SJCRH30 (cell line): ENCODE results near the gene VWA5A. TPM values are rescaled to one million over a fixed set of nuclear protein-coding genes. Genes with fewer than 3 reads are reported as not detected.
"Not testable (repeated sequence)": the region's sequence is repeated elsewhere in the genome, so short reads cannot be mapped to it uniquely, and the experiment has no call there.

Experiments
- DNase-seq, 2 experiments: peaks; one replicate each; pipeline ENCODE4 v3.0.0-alpha.2; 2015 to 2020
- H3K27ac ChIP-seq: fragments of 250-450 bp; sonication (Bioruptor Pico); 2 replicates; pipeline ENCODE4 v1.5.1; 2020; ENCODE audit warnings: mild to moderate bottlenecking, moderate library complexity
- H3K27me3 ChIP-seq: fragments of 250-450 bp; sonication (Bioruptor Pico); 2 replicates; pipeline ENCODE4 v1.5.1; 2020; ENCODE audit warnings: mild to moderate bottlenecking, moderate library complexity
- H3K36me3 ChIP-seq: fragments of 250-450 bp; sonication (Bioruptor Pico); 2 replicates; pipeline ENCODE4 v1.5.1; 2020; ENCODE audit warnings: mild to moderate bottlenecking, moderate library complexity
- H3K4me1 ChIP-seq: fragments of 250-450 bp; sonication (Bioruptor Pico); 2 replicates; pipeline ENCODE4 v1.5.1; 2020; ENCODE audit warnings: mild to moderate bottlenecking, moderate library complexity
- H3K4me3 ChIP-seq: fragments of 250-450 bp; sonication (Bioruptor Pico); 2 replicates; pipeline ENCODE4 v1.5.1; 2020; ENCODE audit warnings: mild to moderate bottlenecking, moderate library complexity
- H3K9me3 ChIP-seq: fragments of 250-450 bp; sonication (Bioruptor Pico); replicated peaks from 2 replicates; pipeline ENCODE4 v1.5.1; 2020; ENCODE audit warnings: mild to moderate bottlenecking, moderate library complexity
- total RNA-seq: library from RNA; depleted of rRNA; stranded (reverse); fragments of >200 nt; shearing (Covaris generic); gene quantifications from 2 replicates; pipeline ENCODE4 v1.2.3, GENCODE V29; 2014

Gene VWA5A
- total RNA-seq, 1 experiment from 2014 or later = 38.1 TPM

- H3K36me3 ChIP-seq, H3K27ac ChIP-seq, H3K4me3 ChIP-seq, H3K9me3 ChIP-seq, H3K27me3 ChIP-seq, DNase-seq: not testable (repeated sequence)
- peaks cover 28% of the 10 kb centered on the region for H3K4me1 ChIP-seq
Observed at GRCh38 chr11:124170315-124170714, 55.1 kb downstream of the VWA5A start.

GRCh38 chr11:124170801-124171586 is 55.7 kb downstream of the VWA5A start:
- H3K4me3 ChIP-seq = no peak overlapping the region
- no peak overlapping the region for H3K27ac ChIP-seq
- no peaks in the 10 kb centered on the region for H3K9me3 ChIP-seq
- no peaks in the 10 kb centered on the region for H3K36me3 ChIP-seq
- peaks cover 30% of the 10 kb centered on the region for H3K4me1 ChIP-seq
- no peaks in the 10 kb centered on the region for H3K27me3 ChIP-seq
- DNase-seq = no peak

GRCh38 chr11:124172101-124172500 is 56.9 kb downstream of the VWA5A start:
- Histone ChIP-seq H3K27ac (no peak overlapping the region; the same call in 1 of the 2 replicates), H3K36me3 (no peaks in the 10 kb centered on the region), H3K4me3 (no peak overlapping the region), H3K4me1 (peaks cover 30% of the 10 kb centered on the region), H3K9me3 (no peaks in the 10 kb centered on the region), H3K27me3 (no peaks in the 10 kb centered on the region)
- peak in 1 of 2 experiments; percentile 23 for DNase-seq

GRCh38 chr11:124172599-124172998 is 57.3 kb downstream of the VWA5A start:
- Histone ChIP-seq H3K4me3 (no peak overlapping the region), H3K27ac (peak overlapping the region; percentile 4; the same call in 1 of the 2 replicates), H3K9me3 (no peaks in the 10 kb centered on the region), H3K36me3 (no peaks in the 10 kb centered on the region), H3K4me1 (peaks cover 30% of the 10 kb centered on the region), H3K27me3 (no peaks in the 10 kb centered on the region)
- no peak for DNase-seq

GRCh38 chr11:124174001-124174583 is 58.8 kb downstream of the VWA5A start:
- Histone ChIP-seq H3K9me3 (no peaks in the 10 kb centered on the region), H3K4me3 (peak overlapping the region; percentile 15; the same call in 1 of the 2 replicates), H3K27me3 (no peaks in the 10 kb centered on the region), H3K36me3 (no peaks in the 10 kb centered on the region), H3K4me1 (peaks cover 41% of the 10 kb centered on the region), H3K27ac (peak overlapping the region; percentile 85)
- peak; percentile 62 to 82 for DNase-seq

GRCh38 chr11:124176925-124177715 is 61.9 kb downstream of the VWA5A start:
- no peak overlapping the region for H3K27ac ChIP-seq
- no peaks in the 10 kb centered on the region for H3K9me3 ChIP-seq
- H3K4me3 ChIP-seq = no peak overlapping the region
- no peak for DNase-seq
- peaks cover 47% of the 10 kb centered on the region for H3K4me1 ChIP-seq
- no peaks in the 10 kb centered on the region for H3K36me3 ChIP-seq
- H3K27me3 ChIP-seq = no peaks in the 10 kb centered on the region

GRCh38 chr11:124179310-124179709 is 64.1 kb downstream of the VWA5A start:
- Histone ChIP-seq H3K27ac (peak overlapping the region; percentile 1; the same call in 1 of the 2 replicates), H3K27me3 (no peaks in the 10 kb centered on the region), H3K4me1 (peaks cover 29% of the 10 kb centered on the region), H3K4me3 (no peak overlapping the region), H3K9me3 (no peaks in the 10 kb centered on the region), H3K36me3 (no peaks in the 10 kb centered on the region)
- DNase-seq = no peak

- Histone ChIP-seq H3K4me3 (no peak within 1 kb of the TSS), H3K4me1 (peaks cover 16% of the 10 kb centered on the region), H3K9me3 (no peaks in the 10 kb centered on the region), H3K27me3 (no peaks in the 10 kb centered on the region), H3K36me3 (no peaks in the 10 kb centered on the region), H3K27ac (no peak within 1 kb of the TSS)
- DNase-seq = no peak
Observed at GRCh38 chr11:124183068-124183467, 67.8 kb downstream of the VWA5A start, which contains the start of gene OR10D3. OR10D3 (plus strand) TSS chr11:124183345; CDS start chr11:124185270, 1,925 bp downstream.

- Histone ChIP-seq H3K27me3 (no peaks in the 10 kb centered on the region), H3K4me1 (0 out of 2 replicates have a peak, but pooled peaks cover 2% of the 10 kb centered on the region), H3K36me3 (no peaks in the 10 kb centered on the region), H3K4me3 (no peak overlapping the region), H3K27ac (no peak overlapping the region), H3K9me3 (no peaks in the 10 kb centered on the region)
- no peak for DNase-seq
Observed at GRCh38 chr11:124190298-124191139, 75.3 kb downstream of the VWA5A start.

- Histone ChIP-seq H3K9me3 (no peaks in the 10 kb centered on the region), H3K27me3 (no peaks in the 10 kb centered on the region)
Observed at GRCh38 chr11:124193221-124194010, 78.2 kb downstream of the VWA5A start.

GRCh38 chr11:124194293-124195188 is 79.3 kb downstream of the VWA5A start:
- peak overlapping the region; percentile 18; the same call in 1 of the 2 replicates for H3K27ac ChIP-seq
- H3K4me3 ChIP-seq = peak overlapping the region; percentile 45
- H3K27me3 ChIP-seq = no peaks in the 10 kb centered on the region
- H3K4me1 ChIP-seq = 0 out of 2 replicates have a peak, but pooled peaks cover 2% of the 10 kb centered on the region
- H3K9me3 ChIP-seq = no peaks in the 10 kb centered on the region
- peak; percentile 42 to 68 for DNase-seq
- H3K36me3 ChIP-seq = no peaks in the 10 kb centered on the region

More at GRCh38 chr11:124193221-124194010, 78.2 kb downstream of the VWA5A start:
- Histone ChIP-seq H3K36me3 (no peaks in the 10 kb centered on the region), H3K4me3 (no peak overlapping the region), H3K27ac (no peak overlapping the region), H3K4me1 (0 out of 2 replicates have a peak, but pooled peaks cover 2% of the 10 kb centered on the region)
- DNase-seq = no peak

GRCh38 chr11:124195189-124195734 is 80.0 kb downstream of the VWA5A start:
- no peaks in the 10 kb centered on the region for H3K9me3 ChIP-seq
- peak overlapping the region; percentile 18; the same call in 1 of the 2 replicates for H3K27ac ChIP-seq
- DNase-seq = peak; percentile 67 to 90

More at GRCh38 chr11:124195189-124195734, 80.0 kb downstream of the VWA5A start:
- H3K4me3 ChIP-seq = peak overlapping the region; percentile 45
- H3K4me1 ChIP-seq = 0 out of 2 replicates have a peak, but pooled peaks cover 2% of the 10 kb centered on the region
- H3K27me3 ChIP-seq = no peaks in the 10 kb centered on the region
- H3K36me3 ChIP-seq = no peaks in the 10 kb centered on the region
